Esophagus squamous epithelium (tissue), 5 donors: Measurements from ENCODE around the gene TMEM185B. TPM values are rescaled to one million over a fixed set of nuclear protein-coding genes. Genes with fewer than 3 reads are reported as not detected.
A peak's percentile ranks its signal among the peaks of the same experiment; 100 is the strongest.

ENCODE experiments used
- DNase-seq: peaks from one replicate; lab custom pipeline; 2025; lab: John Stamatoyannopoulos, UW
- H3K27ac ChIP-seq, 4 donors: fragments of 200-600 bp; sonication (generic); one replicate each; pipeline ENCODE4 v1.5.1; 2016 to 2019; ENCODE audit warnings: mild to moderate bottlenecking in 1 of 4
- H3K27me3 ChIP-seq, 4 donors: fragments of 200-600 bp; sonication (generic); 1 replicate in 3 of 4; 2 replicates in 1 of 4; pipeline versions ENCODE4 v1.5.1 to v1.6.0; 2017 to 2021; ENCODE audit warnings: antibody characterized with exemption in 1 of 4
- H3K36me3 ChIP-seq, 3 donors: fragments of 200-600 bp; sonication (generic); one replicate each; pipeline ENCODE4 v1.5.1; 2016 to 2019
- H3K4me1 ChIP-seq, 3 donors: fragments of 200-600 bp; sonication (generic); one replicate each; pipeline ENCODE4 v1.5.1; 2017 to 2019
- H3K4me3 ChIP-seq, 4 donors: fragments of 200-600 bp; sonication (generic); 1 replicate in 3 of 4; 2 replicates in 1 of 4; pipeline ENCODE4 v1.5.1; 2016 to 2019; ENCODE audit warnings: mild to moderate bottlenecking in 2 of 4, moderate library complexity in 1 of 4
- H3K9me3 ChIP-seq, 3 donors: fragments of 200-600 bp; sonication (generic); one replicate each; pipeline ENCODE4 v1.5.1; 2016 to 2019
- CTCF ChIP-seq, 6 experiments: fragments of 450-650 bp in 4 of 6; fragments of 200-600 bp in 2 of 6; sonication (generic) in 2 of 6; IDR thresholded peaks; one replicate each; pipeline ENCODE4 v1.5.1; 2016 to 2019; ENCODE audit warnings: antibody characterized with exemption in 6 of 6, mild to moderate bottlenecking in 4 of 6, moderate library complexity in 4 of 6
- POLR2A ChIP-seq, 4 donors: fragments of 450-650 bp; IDR thresholded peaks; one replicate each; pipeline ENCODE4 v1.6.1; 2017; ENCODE audit warnings: antibody characterized with exemption in 4 of 4, mild to moderate bottlenecking in 4 of 4, moderate library complexity in 3 of 4
- WGBS, 2 donors: methylation state at CpG; one replicate each; pipeline ENCODE4 v1.1.5; 2018; 5-methylcytosine and 5-hydroxymethylcytosine counted together
- intact Hi-C: fragments of 100-400 bp; cut with DNase I; formaldehyde crosslinking; loops from one replicate; pipeline ENCODE4 v1.15.0; 2022
- total RNA-seq, 4 donors: library from RNA; depleted of rRNA; stranded (reverse); fragments of >200 nt; gene quantifications; one replicate each; pipeline ENCODE4 v1.1.0, GENCODE V29; 2016
- donor health status: DM: yes; HTN: yes; CAD: no.

Gene TMEM185B
- total RNA-seq, 4 donors from 2014 or later = 20.9 to 24.8 (median 23.3) TPM

GRCh38 chr2:120208381-120209353 is 14.5 kb downstream of the TMEM185B start:
- Histone ChIP-seq H3K27ac (no peak overlapping the region), H3K4me3 (no peak overlapping the region), H3K9me3 (no peaks in the 10 kb centered on the region), H3K27me3 (no peaks in the 10 kb centered on the region), H3K36me3 (no peaks in the 10 kb centered on the region), H3K4me1 (peaks cover 0 to 8% (median 3%) of the 10 kb centered on the region in 3 donors)
- WGBS, 2 donors = 89 to 96% methylated on average over 5 to 9 of the region's 10 CpGs
- DNase-seq = no peak
- no peak for TF ChIP-seq POLR2A (IDR thresholded peaks at IDR 0.05)
- no peak for TF ChIP-seq CTCF (IDR thresholded peaks at IDR 0.05)
- intact Hi-C loops = no loop called here

- Histone ChIP-seq H3K36me3 (no peaks in the 10 kb centered on the region), H3K9me3 (no peaks in the 10 kb centered on the region), H3K27ac (no peak overlapping the region), H3K4me3 (no peak overlapping the region), H3K4me1 (peaks cover 0 to 14% (median 3%) of the 10 kb centered on the region in 3 donors), H3K27me3 (no peaks in the 10 kb centered on the region)
- no peak for DNase-seq
- TF ChIP-seq POLR2A (IDR thresholded peaks at IDR 0.05) (no peak), CTCF (IDR thresholded peaks at IDR 0.05) (peak in 4 of 6 experiments; percentile 16 to 43 (median 24))
- 75 to 91% methylated on average over 2 to 8 of the region's 8 CpGs for WGBS, 2 donors
- intact Hi-C loops = no loop called here
Measured at GRCh38 chr2:120206022-120206581, 17.1 kb downstream of the TMEM185B start.

GRCh38 chr2:120204945-120205670 is 18.1 kb downstream of the TMEM185B start:
- TF ChIP-seq CTCF (IDR thresholded peaks at IDR 0.05) = no peak
- TF ChIP-seq POLR2A (IDR thresholded peaks at IDR 0.05) = no peak
- 96% methylated on average over 4 of the region's 12 CpGs; no CpG with 5 or more reads in 1 of the 2 donors for WGBS, 2 donors
- Histone ChIP-seq H3K4me1 (peaks cover 0 to 11% (median 0%) of the 10 kb centered on the region in 3 donors), H3K4me3 (no peak overlapping the region), H3K27me3 (no peaks in the 10 kb centered on the region), H3K27ac (no peak overlapping the region), H3K9me3 (no peaks in the 10 kb centered on the region), H3K36me3 (no peaks in the 10 kb centered on the region)
- intact Hi-C loops = no loop called here
- DNase-seq = no peak

GRCh38 chr2:120204417-120204816 is 18.8 kb downstream of the TMEM185B start:
- H3K9me3 ChIP-seq = no peaks in the 10 kb centered on the region
- peaks cover 0 to 7% (median 0%) of the 10 kb centered on the region in 3 donors for H3K4me1 ChIP-seq
- no peak for DNase-seq
- intact Hi-C loops = no loop called here
- H3K4me3 ChIP-seq = no peak overlapping the region
- TF ChIP-seq POLR2A (IDR thresholded peaks at IDR 0.05) (no peak), CTCF (IDR thresholded peaks at IDR 0.05) (no peak)
- H3K27me3 ChIP-seq = no peaks in the 10 kb centered on the region
- WGBS, 2 donors = 62% methylated on average over 3 of the region's 3 CpGs; no CpG with 5 or more reads in 1 of the 2 donors
- no peaks in the 10 kb centered on the region for H3K36me3 ChIP-seq
- H3K27ac ChIP-seq = no peak overlapping the region
